ENCODE data around the gene ATXN2.

- TF ChIP-seq CTCF (IDR thresholded peaks at IDR 0.05 in 8 of 11, conservative IDR thresholded peaks at IDR 0.05 in 3 of 11) (no peak), POLR2A (IDR thresholded peaks at IDR 0.05) (no peak)
These were observed 152.2 kb downstream of the ATXN2 start for GRCh38 chr12:111446631-111447570.
